ENCODE data around the gene EFHC1.

- TF ChIP-seq CTCF (IDR thresholded peaks at IDR 0.05; ENCODE audit: low read depth, low read length) = no peak
- TF ChIP-seq POLR2A (IDR thresholded peaks at IDR 0.05; ENCODE audit: extremely low read depth, insufficient read length) = no peak
Measured at GRCh38 chr6:52534966-52535390, 114.8 kb downstream of the EFHC1 start.

Data from NB4 (cell line).